HepG2 (cell line): Measurements from ENCODE around the gene C14orf93. TPM values are rescaled to one million over a fixed set of nuclear protein-coding genes. Genes with fewer than 3 reads are reported as not detected.

ENCODE experiments used
- BRCA1 ChIP-seq: sonication (generic); formaldehyde crosslinking; IDR thresholded peaks from 2 replicates; pipeline ENCODE4 v1.4.0; 2020; ENCODE audit warnings: missing genetic modification reagents
- BRD4 ChIP-seq: sonication (generic); formaldehyde crosslinking; IDR thresholded peaks from 2 replicates; pipeline ENCODE4 v1.4.0; 2020; ENCODE audit warnings: missing genetic modification reagents
- CERS6 ChIP-seq: sonication (generic); formaldehyde crosslinking; IDR thresholded peaks from 2 replicates; pipeline ENCODE4 v1.5.0; 2020; ENCODE audit warnings: missing genetic modification reagents
- GZF1 ChIP-seq: sonication (generic); formaldehyde crosslinking; IDR thresholded peaks from 2 replicates; pipeline ENCODE4 v1.5.1; 2020; ENCODE audit warnings: mild to moderate bottlenecking, missing genetic modification reagents
- HCFC1 ChIP-seq: fragments of 150-350 bp; IDR thresholded peaks from 2 replicates; pipeline ENCODE4 v1.6.1; 2014; ENCODE audit warnings: low read depth, low read length
- HOMEZ ChIP-seq: IDR thresholded peaks from 2 replicates; pipeline ENCODE4 v1.6.1; 2016; ENCODE audit warnings: low read depth
- IRF2 ChIP-seq: IDR thresholded peaks from 2 replicates; pipeline ENCODE4 v1.6.1; 2018; ENCODE audit warnings: missing genetic modification reagents, missing compliant biosample characterization
- MLX ChIP-seq: IDR thresholded peaks from 2 replicates; pipeline ENCODE4 v1.6.1; 2016
- PAXIP1 ChIP-seq: sonication (generic); formaldehyde crosslinking; conservative IDR thresholded peaks from 2 replicates; pipeline ENCODE4 v1.4.0; 2020; ENCODE audit warnings: mild to moderate bottlenecking, missing genetic modification reagents, moderate library complexity
- SCMH1 ChIP-seq: sonication (generic); formaldehyde crosslinking; IDR thresholded peaks from 2 replicates; pipeline ENCODE4 v1.9.0; 2021; ENCODE audit warnings: missing genetic modification reagents, mild to moderate bottlenecking, borderline replicate concordance
- YEATS4 ChIP-seq: sonication (generic); formaldehyde crosslinking; IDR thresholded peaks from 2 replicates; pipeline ENCODE4 v1.4.0; 2020; ENCODE audit warnings: missing genetic modification reagents, borderline replicate concordance
- ZBTB26 ChIP-seq: IDR thresholded peaks from 2 replicates; pipeline ENCODE4 v1.6.1; 2016; ENCODE audit warnings: missing compliant biosample characterization, missing genetic modification reagents, borderline replicate concordance
- ZGPAT ChIP-seq: IDR thresholded peaks from 2 replicates; pipeline ENCODE4 v1.6.1; 2016; ENCODE audit warnings: mild to moderate bottlenecking
- ZNF124 ChIP-seq: sonication (generic); formaldehyde crosslinking; IDR thresholded peaks from 2 replicates; pipeline ENCODE4 v1.4.0; 2020; ENCODE audit warnings: missing genetic modification reagents
- ZNF326 ChIP-seq: sonication (generic); formaldehyde crosslinking; IDR thresholded peaks from 2 replicates; pipeline ENCODE4 v1.4.0; 2020; ENCODE audit warnings: missing genetic modification reagents, borderline replicate concordance
- ZNF549 ChIP-seq: sonication (generic); formaldehyde crosslinking; IDR thresholded peaks from 2 replicates; pipeline ENCODE4 v1.5.0; 2020; ENCODE audit warnings: missing genetic modification reagents
- ZNF672 ChIP-seq: sonication (generic); formaldehyde crosslinking; IDR thresholded peaks from 2 replicates; pipeline ENCODE4 v1.8.1; 2022; ENCODE audit warnings: missing genetic modification reagents
- polyA plus RNA-seq, 8 experiments: library from polyadenylated mRNA; depleted of rRNA in 3 of 8; stranded (reverse) in 7 of 8; unstranded in 1 of 8; fragments of >200 nt; fragmentation: Illumina TruSeq in 4 of 8; extraction: Trizol in 4 of 8; gene quantifications; 2 replicates each; pipeline versions ENCODE4 v1.2.1 to v1.2.3, GENCODE V29; 2011 to 2016; ENCODE audit warnings: low read depth in 4 of 8, missing spikeins in 1 of 8, mixed read lengths in 1 of 8; ENCODE audit not compliant: insufficient read depth in 1 of 8
- total RNA-seq, 5 experiments: library from RNA; depleted of rRNA; stranded (reverse); fragments of >200 nt; fragmentation: Illumina TruSeq; extraction: Trizol; gene quantifications; 2 replicates each; pipeline ENCODE4 v1.2.3, GENCODE V29; 2016; ENCODE audit warnings: low read depth in 1 of 5

The C14orf93 gene
- total and polyA plus RNA-seq, 2 of the 13 experiments (the other 11 are each of a cell fraction or from before 2014, with no cell fraction given): 11.4 to 22.5 TPM

GRCh38 chr14:23013054-23013748 lies 3.3 kb upstream of the C14orf93 start (continued):
- TF ChIP-seq HOMEZ (0 out of 2 replicates have a peak, but pooled peaks have one; percentile 10), ZBTB26 (0 out of 2 replicates have a peak, but pooled peaks have one; percentile 29), BRCA1 (no peak), YEATS4 (CRISPR knock-in tag) (no peak), MLX (CRISPR knock-in tag) (no peak), CERS6 (no peak), PAXIP1 (no peak; the same call in 1 of the 2 replicates), HCFC1 (no peak), SCMH1 (no peak), ZNF672 (CRISPR knock-in tag) (no peak), ZNF549 (CRISPR knock-in tag) (no peak), IRF2 (0 out of 2 replicates have a peak, but pooled peaks have one; percentile 22), GZF1 (no peak), BRD4 (CRISPR knock-in tag) (no peak), ZGPAT (CRISPR knock-in tag) (peak; percentile 28; the same call in 1 of the 2 replicates), ZNF124 (CRISPR knock-in tag) (no peak), ZNF326 (no peak)
